GM23338 (cell line): Measurements from ENCODE around the gene MAGEB3. TPM values are rescaled to one million over a fixed set of nuclear protein-coding genes. Genes with fewer than 3 reads are reported as not detected.

Experiments used
- ATAC-seq: fragments of 200-7000 bp; cut with Tn5 transposase; 3 replicates; pipeline ENCODE4 v1.9.1; 2020
- DNase-seq: peaks from one replicate; pipeline ENCODE4 v3.0.0-alpha.2; 2015; ENCODE audit warnings: low spot score
- H2AFZ ChIP-seq: fragments of 200-600 bp; sonication (generic); 2 replicates; pipeline ENCODE4 v1.8.0; 2016; ENCODE audit warnings: antibody characterized with exemption, mild to moderate bottlenecking, moderate library complexity
- H3F3A ChIP-seq: fragments of 200-600 bp; sonication (generic); replicated peaks from 2 replicates; pipeline ENCODE4 v1.8.0; 2017; ENCODE audit warnings: antibody characterized with exemption, mixed run types, low read depth
- H3K27ac ChIP-seq: fragments of 200-600 bp; sonication (generic); 2 replicates; pipeline ENCODE4 v1.6.1; 2016; ENCODE audit warnings: low read depth
- H3K27me3 ChIP-seq: fragments of 200-600 bp; sonication (generic); 2 replicates; pipeline ENCODE4 v1.8.0; 2016; ENCODE audit warnings: mild to moderate bottlenecking, mixed run types, moderate library complexity; ENCODE audit not compliant: insufficient read depth
- H3K36me3 ChIP-seq: fragments of 200-600 bp; sonication (generic); 2 replicates; pipeline ENCODE4 v1.8.0; 2016; ENCODE audit warnings: mild to moderate bottlenecking; ENCODE audit not compliant: insufficient read depth
- H3K4me1 ChIP-seq: fragments of 200-600 bp; sonication (generic); 2 replicates; pipeline ENCODE4 v1.8.0; 2016; ENCODE audit warnings: mild to moderate bottlenecking, moderate library complexity; ENCODE audit not compliant: insufficient read depth
- H3K4me2 ChIP-seq: fragments of 200-600 bp; sonication (generic); 2 replicates; pipeline ENCODE4 v1.7.1; 2017; ENCODE audit warnings: mixed run types
- H3K4me3 ChIP-seq: fragments of 200-600 bp; sonication (generic); 2 replicates; pipeline ENCODE4 v1.6.1; 2016; ENCODE audit warnings: mixed run types
- H3K79me2 ChIP-seq: fragments of 200-600 bp; sonication (generic); replicated peaks from 2 replicates; pipeline ENCODE4 v1.8.0; 2017; ENCODE audit warnings: mild to moderate bottlenecking; ENCODE audit not compliant: insufficient read depth
- H3K9me2 ChIP-seq: fragments of 200-600 bp; sonication (generic); 2 replicates; pipeline ENCODE4 v1.8.0; 2017; ENCODE audit not compliant: insufficient read depth
- H4K20me1 ChIP-seq: fragments of 200-600 bp; sonication (generic); replicated peaks from 2 replicates; pipeline ENCODE4 v1.8.0; 2017; ENCODE audit warnings: mild to moderate bottlenecking; ENCODE audit not compliant: insufficient read depth
- H3K27ac Mint-ChIP-seq: 2 replicates; pipeline ENCODE4 v1.8.0; 2020; ENCODE audit warnings: inconsistent platforms, mild to moderate bottlenecking, moderate library complexity, mixed read lengths
- H3K27me3 Mint-ChIP-seq: 3 replicates; pipeline ENCODE4 v1.8.0; 2022; ENCODE audit warnings: low read depth, mild to moderate bottlenecking, moderate library complexity, mixed read lengths, inconsistent platforms; ENCODE audit not compliant: insufficient read depth, poor library complexity
- H3K36me3 Mint-ChIP-seq: 3 replicates; pipeline ENCODE4 v1.8.0; 2021; ENCODE audit warnings: low read depth, mild to moderate bottlenecking, inconsistent platforms, moderate library complexity, mixed read lengths
- H3K4me1 Mint-ChIP-seq: 3 replicates; pipeline ENCODE4 v1.8.0; 2020; ENCODE audit warnings: mild to moderate bottlenecking, inconsistent platforms, mixed read lengths
- H3K4me3 Mint-ChIP-seq: 3 replicates; pipeline ENCODE4 v1.8.0; 2021; ENCODE audit warnings: moderate library complexity, mild to moderate bottlenecking, inconsistent platforms, mixed read lengths
- H3K9me3 Mint-ChIP-seq: 3 replicates; pipeline ENCODE4 v1.8.0; 2020; ENCODE audit warnings: moderate library complexity, mild to moderate bottlenecking, inconsistent platforms, mixed read lengths
- EZH2 ChIP-seq: fragments of 200-600 bp; sonication (generic); IDR thresholded peaks from one replicate; pipeline ENCODE4 v1.8.0; 2017; ENCODE audit warnings: antibody characterized with exemption, mild to moderate bottlenecking, low read depth; ENCODE audit not compliant: unreplicated experiment
- EZH2phosphoT487 ChIP-seq: fragments of 200-600 bp; sonication (generic); IDR thresholded peaks from one replicate; pipeline ENCODE4 v1.8.1; 2018; ENCODE audit warnings: antibody characterized with exemption; ENCODE audit not compliant: unreplicated experiment
- NANOG ChIP-seq: IDR thresholded peaks from 2 replicates; pipeline ENCODE4 v1.6.1; 2016; ENCODE audit warnings: antibody characterized with exemption, borderline replicate concordance
- ZNF114 ChIP-seq: fragments of 250-450 bp; sonication (Bioruptor Pico); IDR thresholded peaks from 2 replicates; pipeline ENCODE4 v1.5.0; 2020; ENCODE audit warnings: mild to moderate bottlenecking, moderate library complexity
- ZNF331 ChIP-seq: fragments of 250-450 bp; sonication (Bioruptor Pico); IDR thresholded peaks from 2 replicates; pipeline ENCODE4 v1.5.0; 2020; ENCODE audit warnings: low read depth, mild to moderate bottlenecking, moderate library complexity
- polyA plus RNA-seq: library from polyadenylated mRNA; unstranded; fragments of >200 nt; fragmentation: Nextera tagmentation; extraction: Ambion mirVana; gene quantifications from 2 replicates; pipeline ENCODE4 v1.2.1, GENCODE V29; 2016
- total RNA-seq: library from RNA; depleted of rRNA; stranded (reverse); fragments of >200 nt; shearing (Covaris generic); gene quantifications from 2 replicates; pipeline ENCODE4 v1.2.3, GENCODE V29; 2014
- TF ChIP-seq, protein P1 (sequence below): fragments of 250-450 bp; sonication (Bioruptor Pico); IDR thresholded peaks from 2 replicates; pipeline ENCODE4 v1.5.0; 2020; ENCODE audit warnings: mild to moderate bottlenecking, moderate library complexity
- TF ChIP-seq, protein P2 (sequence below): IDR thresholded peaks from 2 replicates; pipeline ENCODE4 v1.6.1; 2016; ENCODE audit warnings: antibody characterized with exemption

The MAGEB3 gene
- total and polyA plus RNA-seq, 2 experiments from 2014 or later = not detected

- no peak overlapping the region for H3K4me3 Mint-ChIP-seq
- Histone ChIP-seq H3K4me2 (no peak overlapping the region), H3F3A (no peaks in the 10 kb centered on the region), H3K4me1 (no peaks in the 10 kb centered on the region), H4K20me1 (no peaks in the 10 kb centered on the region), H3K27ac (no peak overlapping the region), H3K9me2 (no peaks in the 10 kb centered on the region), H3K27me3 (no peaks in the 10 kb centered on the region), H3K4me3 (no peak overlapping the region), H3K79me2 (no peaks in the 10 kb centered on the region), H3K36me3 (no peaks in the 10 kb centered on the region), H2AFZ (no peak overlapping the region)
- H3K36me3 Mint-ChIP-seq = peaks cover 5% of the 10 kb centered on the region; the same call in 2 of the 3 replicates
- peaks cover 3% of the 10 kb centered on the region; the same call in 1 of the 3 replicates for H3K9me3 Mint-ChIP-seq
- ATAC-seq (no peak), DNase-seq (no peak)
- H3K27me3 Mint-ChIP-seq = peaks cover 1% of the 10 kb centered on the region
- H3K27ac Mint-ChIP-seq = no peak overlapping the region
- TF ChIP-seq, protein P1, sequence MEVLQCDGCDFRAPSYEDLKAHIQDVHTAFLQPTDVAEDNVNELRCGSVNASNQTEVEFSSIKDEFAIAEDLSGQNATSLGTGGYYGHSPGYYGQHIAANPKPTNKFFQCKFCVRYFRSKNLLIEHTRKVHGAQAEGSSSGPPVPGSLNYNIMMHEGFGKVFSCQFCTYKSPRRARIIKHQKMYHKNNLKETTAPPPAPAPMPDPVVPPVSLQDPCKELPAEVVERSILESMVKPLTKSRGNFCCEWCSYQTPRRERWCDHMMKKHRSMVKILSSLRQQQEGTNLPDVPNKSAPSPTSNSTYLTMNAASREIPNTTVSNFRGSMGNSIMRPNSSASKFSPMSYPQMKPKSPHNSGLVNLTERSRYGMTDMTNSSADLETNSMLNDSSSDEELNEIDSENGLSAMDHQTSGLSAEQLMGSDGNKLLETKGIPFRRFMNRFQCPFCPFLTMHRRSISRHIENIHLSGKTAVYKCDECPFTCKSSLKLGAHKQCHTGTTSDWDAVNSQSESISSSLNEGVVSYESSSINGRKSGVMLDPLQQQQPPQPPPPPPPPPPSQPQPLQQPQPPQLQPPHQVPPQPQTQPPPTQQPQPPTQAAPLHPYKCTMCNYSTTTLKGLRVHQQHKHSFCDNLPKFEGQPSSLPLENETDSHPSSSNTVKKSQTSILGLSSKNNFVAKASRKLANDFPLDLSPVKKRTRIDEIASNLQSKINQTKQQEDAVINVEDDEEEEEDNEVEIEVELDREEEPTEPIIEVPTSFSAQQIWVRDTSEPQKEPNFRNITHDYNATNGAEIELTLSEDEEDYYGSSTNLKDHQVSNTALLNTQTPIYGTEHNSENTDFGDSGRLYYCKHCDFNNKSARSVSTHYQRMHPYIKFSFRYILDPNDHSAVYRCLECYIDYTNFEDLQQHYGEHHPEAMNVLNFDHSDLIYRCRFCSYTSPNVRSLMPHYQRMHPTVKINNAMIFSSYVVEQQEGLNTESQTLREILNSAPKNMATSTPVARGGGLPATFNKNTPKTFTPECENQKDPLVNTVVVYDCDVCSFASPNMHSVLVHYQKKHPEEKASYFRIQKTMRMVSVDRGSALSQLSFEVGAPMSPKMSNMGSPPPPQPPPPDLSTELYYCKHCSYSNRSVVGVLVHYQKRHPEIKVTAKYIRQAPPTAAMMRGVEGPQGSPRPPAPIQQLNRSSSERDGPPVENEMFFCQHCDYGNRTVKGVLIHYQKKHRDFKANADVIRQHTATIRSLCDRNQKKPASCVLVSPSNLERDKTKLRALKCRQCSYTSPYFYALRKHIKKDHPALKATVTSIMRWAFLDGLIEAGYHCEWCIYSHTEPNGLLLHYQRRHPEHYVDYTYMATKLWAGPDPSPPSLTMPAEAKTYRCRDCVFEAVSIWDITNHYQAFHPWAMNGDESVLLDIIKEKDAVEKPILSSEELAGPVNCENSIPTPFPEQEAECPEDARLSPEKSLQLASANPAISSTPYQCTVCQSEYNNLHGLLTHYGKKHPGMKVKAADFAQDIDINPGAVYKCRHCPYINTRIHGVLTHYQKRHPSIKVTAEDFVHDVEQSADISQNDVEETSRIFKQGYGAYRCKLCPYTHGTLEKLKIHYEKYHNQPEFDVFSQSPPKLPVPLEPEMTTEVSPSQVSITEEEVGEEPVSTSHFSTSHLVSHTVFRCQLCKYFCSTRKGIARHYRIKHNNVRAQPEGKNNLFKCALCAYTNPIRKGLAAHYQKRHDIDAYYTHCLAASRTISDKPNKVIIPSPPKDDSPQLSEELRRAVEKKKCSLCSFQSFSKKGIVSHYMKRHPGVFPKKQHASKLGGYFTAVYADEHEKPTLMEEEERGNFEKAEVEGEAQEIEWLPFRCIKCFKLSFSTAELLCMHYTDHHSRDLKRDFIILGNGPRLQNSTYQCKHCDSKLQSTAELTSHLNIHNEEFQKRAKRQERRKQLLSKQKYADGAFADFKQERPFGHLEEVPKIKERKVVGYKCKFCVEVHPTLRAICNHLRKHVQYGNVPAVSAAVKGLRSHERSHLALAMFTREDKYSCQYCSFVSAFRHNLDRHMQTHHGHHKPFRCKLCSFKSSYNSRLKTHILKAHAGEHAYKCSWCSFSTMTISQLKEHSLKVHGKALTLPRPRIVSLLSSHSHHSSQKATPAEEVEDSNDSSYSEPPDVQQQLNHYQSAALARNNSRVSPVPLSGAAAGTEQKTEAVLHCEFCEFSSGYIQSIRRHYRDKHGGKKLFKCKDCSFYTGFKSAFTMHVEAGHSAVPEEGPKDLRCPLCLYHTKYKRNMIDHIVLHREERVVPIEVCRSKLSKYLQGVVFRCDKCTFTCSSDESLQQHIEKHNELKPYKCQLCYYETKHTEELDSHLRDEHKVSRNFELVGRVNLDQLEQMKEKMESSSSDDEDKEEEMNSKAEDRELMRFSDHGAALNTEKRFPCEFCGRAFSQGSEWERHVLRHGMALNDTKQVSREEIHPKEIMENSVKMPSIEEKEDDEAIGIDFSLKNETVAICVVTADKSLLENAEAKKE (CRISPR knock-in tag) = no peak
- TF ChIP-seq EZH2phosphoT487 (no peak), EZH2 (no peak), ZNF114 (no peak), ZNF331 (no peak), NANOG (no peak)
- TF ChIP-seq, protein P2, sequence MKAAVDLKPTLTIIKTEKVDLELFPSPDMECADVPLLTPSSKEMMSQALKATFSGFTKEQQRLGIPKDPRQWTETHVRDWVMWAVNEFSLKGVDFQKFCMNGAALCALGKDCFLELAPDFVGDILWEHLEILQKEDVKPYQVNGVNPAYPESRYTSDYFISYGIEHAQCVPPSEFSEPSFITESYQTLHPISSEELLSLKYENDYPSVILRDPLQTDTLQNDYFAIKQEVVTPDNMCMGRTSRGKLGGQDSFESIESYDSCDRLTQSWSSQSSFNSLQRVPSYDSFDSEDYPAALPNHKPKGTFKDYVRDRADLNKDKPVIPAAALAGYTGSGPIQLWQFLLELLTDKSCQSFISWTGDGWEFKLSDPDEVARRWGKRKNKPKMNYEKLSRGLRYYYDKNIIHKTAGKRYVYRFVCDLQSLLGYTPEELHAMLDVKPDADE = no peak
- peaks cover 5% of the 10 kb centered on the region; the same call in 2 of the 3 replicates for H3K4me1 Mint-ChIP-seq
These were observed 13.0 kb upstream of the MAGEB3 start for GRCh38 chrX:30217465-30217864.
